Measurements from ENCODE around the gene TMEM250.

The TMEM250 gene

GRCh38 chr9:136118320-136119060 lies at the start of gene TMEM250:
TSS of gene TMEM250 (minus strand) at chr9:136118875. CDS start at chr9:136116900, 1,975 bp downstream.
- peak; percentile 97 for DNase-seq (ENCODE audit: low read depth)
- TF ChIP-seq MAX (IDR thresholded peaks at IDR 0.05; ENCODE audit: low read depth, low read length) (peak; percentile 89), MYC (IDR thresholded peaks at IDR 0.05; ENCODE audit: low read depth, low read length) (peak; percentile 89), CTCF (IDR thresholded peaks at IDR 0.05; ENCODE audit: low read depth, low read length) (no peak), POLR2A (IDR thresholded peaks at IDR 0.05; ENCODE audit: extremely low read depth, insufficient read length) (peak; percentile 90)
- H3K4me3 ChIP-seq (ENCODE audit: low read depth, low read length): peak within 1 kb of the TSS; percentile 78

GRCh38 chr9:136163248-136163850 lies 44.7 kb upstream of the TMEM250 start:
- DNase-seq (ENCODE audit: low read depth): no peak
- TF ChIP-seq MYC (IDR thresholded peaks at IDR 0.05; ENCODE audit: low read depth, low read length) (no peak), CTCF (IDR thresholded peaks at IDR 0.05; ENCODE audit: low read depth, low read length) (no peak), POLR2A (IDR thresholded peaks at IDR 0.05; ENCODE audit: extremely low read depth, insufficient read length) (no peak), MAX (IDR thresholded peaks at IDR 0.05; ENCODE audit: low read depth, low read length) (no peak)
- H3K4me3 ChIP-seq (ENCODE audit: low read depth, low read length): no peak overlapping the region

- no peak overlapping the region for H3K4me3 ChIP-seq (ENCODE audit: low read depth, low read length)
- TF ChIP-seq MAX (IDR thresholded peaks at IDR 0.05; ENCODE audit: low read depth, low read length) (no peak), MYC (IDR thresholded peaks at IDR 0.05; ENCODE audit: low read depth, low read length) (no peak), POLR2A (IDR thresholded peaks at IDR 0.05; ENCODE audit: extremely low read depth, insufficient read length) (no peak), CTCF (IDR thresholded peaks at IDR 0.05; ENCODE audit: low read depth, low read length) (no peak)
- DNase-seq (ENCODE audit: low read depth): no peak
These were observed 42.4 kb upstream of the TMEM250 start for GRCh38 chr9:136160995-136161610.

GRCh38 chr9:136160381-136160841 lies 41.7 kb upstream of the TMEM250 start:
- H3K4me3 ChIP-seq (ENCODE audit: low read depth, low read length): no peak overlapping the region
- DNase-seq (ENCODE audit: low read depth): no peak
- TF ChIP-seq CTCF (IDR thresholded peaks at IDR 0.05; ENCODE audit: low read depth, low read length) (no peak), POLR2A (IDR thresholded peaks at IDR 0.05; ENCODE audit: extremely low read depth, insufficient read length) (no peak), MYC (IDR thresholded peaks at IDR 0.05; ENCODE audit: low read depth, low read length) (no peak), MAX (IDR thresholded peaks at IDR 0.05; ENCODE audit: low read depth, low read length) (no peak)

GRCh38 chr9:136159851-136160250 lies 41.2 kb upstream of the TMEM250 start:
- TF ChIP-seq CTCF (IDR thresholded peaks at IDR 0.05; ENCODE audit: low read depth, low read length) (no peak), MYC (IDR thresholded peaks at IDR 0.05; ENCODE audit: low read depth, low read length) (no peak), POLR2A (IDR thresholded peaks at IDR 0.05; ENCODE audit: extremely low read depth, insufficient read length) (no peak), MAX (IDR thresholded peaks at IDR 0.05; ENCODE audit: low read depth, low read length) (no peak)
- no peak for DNase-seq (ENCODE audit: low read depth)
- H3K4me3 ChIP-seq (ENCODE audit: low read depth, low read length): no peak overlapping the region
